ENCODE data around the gene GOSR2.
"Not testable (repeated sequence)": the region's sequence is repeated elsewhere in the genome, so short reads cannot be mapped to it uniquely, and the experiment has no call there.

GOSR2 gene

GRCh38 chr17:46928467-46929261, 5.7 kb downstream of the GOSR2 start:
- no peak for DNase-seq (ENCODE audit: low read depth in 2 of 2, low spot score in 1 of 2)

- DNase-seq (ENCODE audit: low read depth in 2 of 2, low spot score in 1 of 2), result no peak
Measured at GRCh38 chr17:46929413-46929812, 6.5 kb downstream of the GOSR2 start.

GRCh38 chr17:46930051-46930450, 7.1 kb downstream of the GOSR2 start:
- DNase-seq (ENCODE audit: low read depth in 2 of 2, low spot score in 1 of 2), result no peak

- DNase-seq (ENCODE audit: low read depth in 2 of 2, low spot score in 1 of 2), result no peak
Measured at GRCh38 chr17:46931596-46931995, 8.6 kb downstream of the GOSR2 start.

GRCh38 chr17:46935658-46936266, 12.8 kb downstream of the GOSR2 start:
- no peak for DNase-seq (ENCODE audit: low read depth in 2 of 2, low spot score in 1 of 2)

GRCh38 chr17:46940692-46941404, 17.9 kb downstream of the GOSR2 start:
- peak; percentile 20 to 41 for DNase-seq (ENCODE audit: low read depth in 2 of 2, low spot score in 1 of 2)

- peak in 1 of 2 donors; percentile 11 for DNase-seq (ENCODE audit: low read depth in 2 of 2, low spot score in 1 of 2)
Measured at GRCh38 chr17:46942441-46943217, 19.7 kb downstream of the GOSR2 start.

GRCh38 chr17:46943218-46943500, 20.2 kb downstream of the GOSR2 start:
- DNase-seq (ENCODE audit: low read depth in 2 of 2, low spot score in 1 of 2), result no peak

GRCh38 chr17:46943501-46944393, 20.8 kb downstream of the GOSR2 start:
- DNase-seq (ENCODE audit: low read depth in 2 of 2, low spot score in 1 of 2), result no peak

GRCh38 chr17:46944931-46945330, 22.0 kb downstream of the GOSR2 start:
- DNase-seq (ENCODE audit: low read depth in 2 of 2, low spot score in 1 of 2), result no peak

- no peak for DNase-seq (ENCODE audit: low read depth in 2 of 2, low spot score in 1 of 2)
Measured at GRCh38 chr17:46947216-46947615, 24.3 kb downstream of the GOSR2 start.

GRCh38 chr17:46948544-46948943, 25.6 kb downstream of the GOSR2 start:
- DNase-seq (ENCODE audit: low read depth in 2 of 2, low spot score in 1 of 2), result no peak

- DNase-seq (ENCODE audit: low read depth in 2 of 2, low spot score in 1 of 2), result no peak
Measured at GRCh38 chr17:46949291-46950174, 26.6 kb downstream of the GOSR2 start.

GRCh38 chr17:46950342-46950996, 27.5 kb downstream of the GOSR2 start:
- no peak for DNase-seq (ENCODE audit: low read depth in 2 of 2, low spot score in 1 of 2)

- DNase-seq (ENCODE audit: low read depth in 2 of 2, low spot score in 1 of 2), result no peak
Measured at GRCh38 chr17:46950997-46951621, 28.1 kb downstream of the GOSR2 start.

- DNase-seq (ENCODE audit: low read depth in 2 of 2, low spot score in 1 of 2), result no peak
Measured at GRCh38 chr17:46951706-46952105, 28.7 kb downstream of the GOSR2 start.

GRCh38 chr17:46952115-46952514, 29.2 kb downstream of the GOSR2 start:
- no peak for DNase-seq (ENCODE audit: low read depth in 2 of 2, low spot score in 1 of 2)

GRCh38 chr17:46953191-46953590, 30.2 kb downstream of the GOSR2 start:
- DNase-seq (ENCODE audit: low read depth in 2 of 2, low spot score in 1 of 2), result not testable (repeated sequence)

Measured in stimulated activated CD8-positive, alpha-beta memory T cell treated with anti-CD3 and anti-CD28 coated beads, Interleukin-4, amount 100 ng/mL, for 1 hour (primary cell).